ENCODE data around the gene NAA15. TPM values are rescaled to one million over a fixed set of nuclear protein-coding genes. Genes with fewer than 3 reads are reported as not detected.
"Not testable (repeated sequence)": the region's sequence is repeated elsewhere in the genome, so short reads cannot be mapped to it uniquely, and the experiment has no call there.

Gene NAA15
- 31.7 and 35.8 TPM in 2 replicates for total RNA-seq

DNA sequence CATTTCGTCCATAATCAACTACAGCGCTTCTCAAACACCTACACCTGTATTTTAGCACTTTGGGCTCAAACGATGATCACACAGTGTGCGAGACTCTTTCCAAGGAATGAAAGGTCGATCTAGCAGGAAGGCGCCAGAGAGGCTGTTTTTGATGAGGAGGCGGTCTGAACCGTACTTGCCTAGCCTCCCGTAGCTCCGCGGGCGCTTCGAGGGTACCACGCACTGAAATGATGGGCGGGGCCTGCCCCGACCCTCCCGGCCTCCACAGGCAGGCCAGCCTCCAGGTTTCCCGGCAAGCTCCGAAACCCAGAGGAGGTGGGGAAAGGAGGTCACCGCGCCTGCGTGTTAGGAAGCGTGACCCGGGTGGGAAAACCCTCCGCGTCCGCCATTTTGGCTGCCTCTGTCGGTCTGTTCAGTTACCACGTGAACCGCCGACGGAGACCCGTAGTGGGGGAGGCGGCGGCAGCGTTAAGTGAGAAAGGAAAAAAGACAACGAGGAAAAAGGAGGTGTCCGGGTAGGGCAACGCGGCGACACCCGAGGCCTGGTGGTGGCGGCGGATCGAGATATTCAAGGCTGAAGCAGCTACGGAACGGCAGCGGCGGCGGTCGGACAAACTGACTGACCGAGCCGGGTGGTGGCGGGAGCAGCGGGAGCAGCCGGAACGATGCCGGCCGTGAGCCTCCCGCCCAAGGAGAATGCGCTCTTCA is at the start of gene NAA15:
NAA15 (plus strand) TSS at position 393 of the 708 bp plus-strand sequence; CDS start at position 666, 273 bp downstream.
- FAIRE-seq, result no peak
- TF ChIP-seq, protein P1, sequence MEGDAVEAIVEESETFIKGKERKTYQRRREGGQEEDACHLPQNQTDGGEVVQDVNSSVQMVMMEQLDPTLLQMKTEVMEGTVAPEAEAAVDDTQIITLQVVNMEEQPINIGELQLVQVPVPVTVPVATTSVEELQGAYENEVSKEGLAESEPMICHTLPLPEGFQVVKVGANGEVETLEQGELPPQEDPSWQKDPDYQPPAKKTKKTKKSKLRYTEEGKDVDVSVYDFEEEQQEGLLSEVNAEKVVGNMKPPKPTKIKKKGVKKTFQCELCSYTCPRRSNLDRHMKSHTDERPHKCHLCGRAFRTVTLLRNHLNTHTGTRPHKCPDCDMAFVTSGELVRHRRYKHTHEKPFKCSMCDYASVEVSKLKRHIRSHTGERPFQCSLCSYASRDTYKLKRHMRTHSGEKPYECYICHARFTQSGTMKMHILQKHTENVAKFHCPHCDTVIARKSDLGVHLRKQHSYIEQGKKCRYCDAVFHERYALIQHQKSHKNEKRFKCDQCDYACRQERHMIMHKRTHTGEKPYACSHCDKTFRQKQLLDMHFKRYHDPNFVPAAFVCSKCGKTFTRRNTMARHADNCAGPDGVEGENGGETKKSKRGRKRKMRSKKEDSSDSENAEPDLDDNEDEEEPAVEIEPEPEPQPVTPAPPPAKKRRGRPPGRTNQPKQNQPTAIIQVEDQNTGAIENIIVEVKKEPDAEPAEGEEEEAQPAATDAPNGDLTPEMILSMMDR (IDR thresholded peaks at IDR 0.05; ENCODE audit: insufficient read depth, low read length, severe bottlenecking), result no peak

DNA sequence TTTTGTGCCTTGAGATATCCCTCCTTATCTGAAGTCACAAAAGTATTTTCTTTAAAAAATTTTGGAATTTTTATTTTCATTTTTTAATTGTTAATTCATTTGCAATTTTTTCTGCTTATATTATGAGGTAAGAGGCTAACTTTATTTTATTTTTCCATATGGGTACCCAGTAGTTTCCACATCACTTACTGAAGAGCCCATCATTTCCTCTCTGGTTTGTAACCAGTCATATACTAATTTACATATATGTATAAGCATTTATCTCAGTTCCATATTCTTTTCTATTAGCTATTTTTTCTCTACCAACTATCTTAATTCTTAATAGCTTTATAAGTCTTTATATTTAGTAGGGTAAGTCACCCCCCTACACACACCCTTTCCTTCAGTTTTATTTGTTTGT is 48.3 kb upstream of the NAA15 start:
- no peak for FAIRE-seq
- TF ChIP-seq, protein P1 (IDR thresholded peaks at IDR 0.05; ENCODE audit: insufficient read depth, low read length, severe bottlenecking), result no peak
- Histone ChIP-seq H3K36me3 (ENCODE audit: control insufficient read depth, insufficient read depth, low read length) (no peaks in the 10 kb centered on the region), H3K4me3 (ENCODE audit: low read depth, low read length) (no peak overlapping the region), H3K27me3 (ENCODE audit: control insufficient read depth, insufficient read depth, low read length) (no peaks in the 10 kb centered on the region)
- DNase-seq (ENCODE audit: low read depth), result no peak

More for the DNA sequence above, at the start of gene NAA15:
- Histone ChIP-seq H3K36me3 (ENCODE audit: control insufficient read depth, insufficient read depth, low read length) (peaks cover 4% of the 10 kb centered on the region), H3K4me3 (ENCODE audit: low read depth, low read length) (peak within 1 kb of the TSS; percentile 98), H3K27me3 (ENCODE audit: control insufficient read depth, insufficient read depth, low read length) (no peaks in the 10 kb centered on the region)
- DNase-seq (ENCODE audit: low read depth), result peak; percentile 94

DNA sequence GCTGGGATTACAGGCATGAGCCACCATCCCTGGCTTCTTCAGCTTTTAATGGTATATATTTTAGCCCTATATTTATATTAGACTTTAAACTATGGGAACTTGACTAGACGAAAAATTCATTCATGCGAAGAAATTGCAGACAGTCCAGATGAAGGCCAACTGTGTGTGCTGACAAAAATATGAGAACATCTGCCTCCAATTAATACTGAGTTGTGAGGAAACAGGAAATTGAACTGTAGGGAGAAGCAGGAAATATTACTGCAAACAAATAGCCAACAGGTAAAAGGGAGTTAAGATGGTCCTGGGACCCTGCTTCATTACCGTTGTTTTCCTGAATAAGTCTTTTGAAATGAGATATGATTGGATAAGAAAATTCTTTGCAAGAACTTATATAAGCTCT is 47.6 kb upstream of the NAA15 start:
- Histone ChIP-seq H3K36me3 (ENCODE audit: control insufficient read depth, insufficient read depth, low read length) (no peaks in the 10 kb centered on the region), H3K27me3 (ENCODE audit: control insufficient read depth, insufficient read depth, low read length) (no peaks in the 10 kb centered on the region), H3K4me3 (ENCODE audit: low read depth, low read length) (no peak overlapping the region)
- DNase-seq (ENCODE audit: low read depth) (no peak), FAIRE-seq (no peak)
- TF ChIP-seq, protein P1 (IDR thresholded peaks at IDR 0.05; ENCODE audit: insufficient read depth, low read length, severe bottlenecking), result no peak

DNA sequence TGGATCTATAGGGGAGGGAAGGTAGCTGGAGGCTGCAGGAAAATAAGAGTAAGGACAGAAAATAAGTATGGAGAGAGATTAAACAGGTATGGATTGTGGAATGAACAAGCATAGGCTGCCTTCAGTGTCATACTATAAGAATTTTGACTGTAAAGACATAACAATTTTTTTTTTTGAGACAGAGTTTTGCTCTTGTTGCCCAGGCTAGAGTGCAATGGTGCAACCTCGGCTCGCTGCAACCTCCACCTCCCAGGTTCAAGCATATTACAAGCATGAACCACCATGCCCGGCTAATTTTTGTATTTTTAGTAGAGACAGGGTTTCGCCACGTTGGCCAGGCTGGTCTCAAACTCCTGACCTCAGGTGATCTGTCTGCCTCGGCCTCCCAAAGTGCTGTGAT is 45.7 kb upstream of the NAA15 start:
- H3K36me3 ChIP-seq (ENCODE audit: control insufficient read depth, insufficient read depth, low read length); H3K27me3 ChIP-seq (ENCODE audit: control insufficient read depth, insufficient read depth, low read length); H3K4me3 ChIP-seq (ENCODE audit: low read depth, low read length); FAIRE-seq; DNase-seq (ENCODE audit: low read depth): not testable (repeated sequence)

DNA sequence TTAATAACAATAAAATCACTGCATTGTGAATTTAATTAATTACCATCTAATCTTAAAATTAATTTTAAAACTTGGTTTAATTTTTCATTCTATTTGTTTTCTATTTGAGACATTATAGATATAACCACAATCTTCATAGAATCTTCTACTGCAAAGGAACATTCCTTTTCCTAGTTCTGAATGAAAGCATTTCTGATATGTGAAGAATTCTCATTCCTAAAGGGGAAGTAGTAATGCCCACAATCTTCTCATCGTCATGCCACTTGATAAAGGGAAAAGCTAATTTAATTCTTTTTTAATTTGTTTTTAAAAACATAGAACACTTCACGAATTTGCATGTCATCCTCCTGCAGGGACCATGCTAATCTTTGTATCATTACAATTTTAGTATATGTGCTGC is 45.0 kb upstream of the NAA15 start:
- no peaks in the 10 kb centered on the region for H3K27me3 ChIP-seq (ENCODE audit: control insufficient read depth, insufficient read depth, low read length)
- FAIRE-seq, result no peak
- H3K4me3 ChIP-seq (ENCODE audit: low read depth, low read length), result no peak overlapping the region
- TF ChIP-seq, protein P1 (IDR thresholded peaks at IDR 0.05; ENCODE audit: insufficient read depth, low read length, severe bottlenecking), result no peak
- no peak for DNase-seq (ENCODE audit: low read depth)
- no peaks in the 10 kb centered on the region for H3K36me3 ChIP-seq (ENCODE audit: control insufficient read depth, insufficient read depth, low read length)

DNA sequence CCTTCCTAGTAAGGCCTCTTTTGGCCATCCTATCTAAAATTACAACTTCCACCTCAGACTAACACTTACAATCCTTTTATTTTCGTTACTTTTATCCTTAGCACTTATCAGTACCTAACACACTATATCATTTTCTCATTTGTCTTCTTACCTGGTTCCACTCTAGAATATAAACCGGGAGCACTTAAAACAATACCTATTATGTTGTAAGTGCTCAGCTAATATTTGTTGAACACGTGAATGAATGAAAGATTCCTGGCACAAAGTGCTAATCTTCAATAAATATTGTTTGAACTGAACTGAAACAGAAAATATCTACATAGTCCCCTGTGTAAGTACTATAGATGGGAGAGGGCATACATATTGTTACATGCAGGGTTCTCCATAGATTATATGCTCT is 35.7 kb upstream of the NAA15 start:
- H3K36me3 ChIP-seq (ENCODE audit: control insufficient read depth, insufficient read depth, low read length), result no peaks in the 10 kb centered on the region
- TF ChIP-seq, protein P1 (IDR thresholded peaks at IDR 0.05; ENCODE audit: insufficient read depth, low read length, severe bottlenecking), result no peak
- DNase-seq (ENCODE audit: low read depth) (no peak), FAIRE-seq (no peak)
- no peaks in the 10 kb centered on the region for H3K27me3 ChIP-seq (ENCODE audit: control insufficient read depth, insufficient read depth, low read length)
- H3K4me3 ChIP-seq (ENCODE audit: low read depth, low read length), result no peak overlapping the region

Data from bronchial epithelial cell (primary cell).